ENCODE results near the gene KCTD17.

KCTD17 gene

GRCh38 chr22:37044634-37045625 lies 6.6 kb upstream of the KCTD17 start:
- no peak for DNase-seq

- no peak for DNase-seq
These were observed 5.6 kb upstream of the KCTD17 start for GRCh38 chr22:37045958-37046357.

GRCh38 chr22:37046589-37046988 lies 5.0 kb upstream of the KCTD17 start:
- DNase-seq, result no peak

GRCh38 chr22:37047006-37047405 lies 4.5 kb upstream of the KCTD17 start:
- no peak for DNase-seq

- DNase-seq, result no peak
These were observed 3.4 kb upstream of the KCTD17 start for GRCh38 chr22:37048133-37048532.

GRCh38 chr22:37049224-37049623 lies 2.3 kb upstream of the KCTD17 start:
- no peak for DNase-seq

GRCh38 chr22:37050913-37051312 lies 629 bp upstream of the KCTD17 start:
- DNase-seq, result no peak

GRCh38 chr22:37052386-37053309 lies 1.1 kb downstream of the KCTD17 start:
- DNase-seq, result no peak

GRCh38 chr22:37053310-37054055 lies 1.9 kb downstream of the KCTD17 start:
- no peak for DNase-seq

GRCh38 chr22:37054056-37054395 lies 2.5 kb downstream of the KCTD17 start:
- DNase-seq, result no peak

- no peak for DNase-seq
These were observed 3.2 kb downstream of the KCTD17 start for GRCh38 chr22:37054600-37055365.

- DNase-seq, result no peak
These were observed 4.7 kb downstream of the KCTD17 start for GRCh38 chr22:37056246-37056645.

- DNase-seq, result no peak
These were observed 5.7 kb downstream of the KCTD17 start for GRCh38 chr22:37057226-37057625.

GRCh38 chr22:37057796-37058510 lies 6.4 kb downstream of the KCTD17 start:
- no peak for DNase-seq

- DNase-seq, result no peak
These were observed 7.6 kb downstream of the KCTD17 start for GRCh38 chr22:37058917-37059701.

- DNase-seq, result no peak
These were observed 8.4 kb downstream of the KCTD17 start for GRCh38 chr22:37059876-37060449.

- no peak for DNase-seq
These were observed 9.5 kb downstream of the KCTD17 start for GRCh38 chr22:37060801-37061610.

- DNase-seq, result no peak
These were observed 10.3 kb downstream of the KCTD17 start for GRCh38 chr22:37061611-37062375.

GRCh38 chr22:37062376-37062675 lies 10.8 kb downstream of the KCTD17 start:
- DNase-seq, result no peak

Measured in GOT3 (cell line).